Stimulated activated CD4-positive, alpha-beta T cell treated with anti-CD3 and anti-CD28 coated beads, TNF-alpha, amount 100 ng/mL, for 48 hours (primary cell): ENCODE results near the gene ZBTB49.
"Not testable (repeated sequence)": the region's sequence is repeated elsewhere in the genome, so short reads cannot be mapped to it uniquely, and the experiment has no call there.

Experiments
- DNase-seq, 3 donors: peaks; one replicate each; pipeline ENCODE4 v3.0.0-alpha.2; 2020; ENCODE audit warnings: low read depth in 3 of 3

ZBTB49 gene

GRCh38 chr4:4289941-4290850 lies at the start of gene ZBTB49, which contains the start of gene LYAR:
Gene ZBTB49 (plus strand): TSS chr4:4290251. CDS start chr4:4299946, 9,695 bp downstream.
Gene LYAR (minus strand): TSS chr4:4290154. CDS start chr4:4283742, 6,412 bp downstream.
- DNase-seq: peak; percentile 91 to 96 (median 94)

GRCh38 chr4:4245172-4245571 lies 44.9 kb upstream of the ZBTB49 start:
- no peak for DNase-seq

- DNase-seq: no peak
Observed at GRCh38 chr4:4247696-4248028, 42.4 kb upstream of the ZBTB49 start.

- peak; percentile 81 to 85 (median 84) for DNase-seq
Observed at GRCh38 chr4:4248029-4248884, 41.8 kb upstream of the ZBTB49 start, which contains the start of gene TMEM128. Gene TMEM128 (minus strand): TSS chr4:4248223. CDS start chr4:4248202, 21 bp downstream.

- no peak for DNase-seq
Observed at GRCh38 chr4:4248885-4249203, 41.2 kb upstream of the ZBTB49 start.

- DNase-seq: not testable (repeated sequence)
Observed at GRCh38 chr4:4249342-4249741, 40.7 kb upstream of the ZBTB49 start.

- no peak for DNase-seq
Observed at GRCh38 chr4:4249866-4250265, 40.2 kb upstream of the ZBTB49 start.

- no peak for DNase-seq
Observed at GRCh38 chr4:4254199-4254598, 35.9 kb upstream of the ZBTB49 start.

- no peak for DNase-seq
Observed at GRCh38 chr4:4254666-4255065, 35.4 kb upstream of the ZBTB49 start.

GRCh38 chr4:4256799-4257198 lies 33.3 kb upstream of the ZBTB49 start:
- no peak for DNase-seq

GRCh38 chr4:4257705-4258104 lies 32.3 kb upstream of the ZBTB49 start:
- DNase-seq: not testable (repeated sequence)

GRCh38 chr4:4259484-4260100 lies 30.5 kb upstream of the ZBTB49 start:
- DNase-seq: no peak

GRCh38 chr4:4260185-4260751 lies 29.8 kb upstream of the ZBTB49 start:
- DNase-seq: no peak

- no peak for DNase-seq
Observed at GRCh38 chr4:4267981-4268380, 22.1 kb upstream of the ZBTB49 start.

GRCh38 chr4:4268776-4269175 lies 21.3 kb upstream of the ZBTB49 start:
- no peak for DNase-seq

GRCh38 chr4:4269331-4269731 lies 20.7 kb upstream of the ZBTB49 start:
- DNase-seq: no peak

- DNase-seq: no peak
Observed at GRCh38 chr4:4269856-4270255, 20.2 kb upstream of the ZBTB49 start.

- no peak for DNase-seq
Observed at GRCh38 chr4:4270529-4270928, 19.5 kb upstream of the ZBTB49 start.

- DNase-seq: no peak
Observed at GRCh38 chr4:4271912-4272311, 18.1 kb upstream of the ZBTB49 start.

- no peak for DNase-seq
Observed at GRCh38 chr4:4274226-4274625, 15.8 kb upstream of the ZBTB49 start.

GRCh38 chr4:4277531-4277930 lies 12.5 kb upstream of the ZBTB49 start:
- no peak for DNase-seq

GRCh38 chr4:4281787-4282186 lies 8.3 kb upstream of the ZBTB49 start:
- DNase-seq: no peak
